HG03108 (cell line): ENCODE results near the gene NCAM2.
"Not testable (repeated sequence)": the region's sequence is repeated elsewhere in the genome, so short reads cannot be mapped to it uniquely, and the experiment has no call there.

Experiments used
- ATAC-seq: cut with Tn5 transposase; IDR thresholded peaks from one replicate; pipeline ENCODE4 v1.9.1; 2021; ENCODE audit warnings: moderate library complexity; ENCODE audit not compliant: unreplicated experiment

NCAM2 gene

GRCh38 chr21:21290751-21291150, 292.5 kb downstream of the NCAM2 start:
- ATAC-seq, result no peak

- no peak for ATAC-seq
Measured at GRCh38 chr21:21291883-21292569, 293.8 kb downstream of the NCAM2 start.

- ATAC-seq, result no peak
Measured at GRCh38 chr21:21295303-21295702, 297.1 kb downstream of the NCAM2 start.

- no peak for ATAC-seq
Measured at GRCh38 chr21:21297211-21297610, 299.0 kb downstream of the NCAM2 start.

GRCh38 chr21:21301013-21301412, 302.8 kb downstream of the NCAM2 start:
- ATAC-seq, result no peak

GRCh38 chr21:21309510-21309909, 311.3 kb downstream of the NCAM2 start:
- no peak for ATAC-seq

- no peak for ATAC-seq
Measured at GRCh38 chr21:21324297-21324696, 326.1 kb downstream of the NCAM2 start.

GRCh38 chr21:21332492-21332891, 334.3 kb downstream of the NCAM2 start:
- ATAC-seq, result no peak

GRCh38 chr21:21341041-21341440, 342.8 kb downstream of the NCAM2 start:
- no peak for ATAC-seq

- ATAC-seq, result no peak
Measured at GRCh38 chr21:21345296-21345695, 347.1 kb downstream of the NCAM2 start.

GRCh38 chr21:21345872-21346271, 347.7 kb downstream of the NCAM2 start:
- no peak for ATAC-seq

- ATAC-seq, result no peak
Measured at GRCh38 chr21:21366277-21366676, 368.1 kb downstream of the NCAM2 start.

GRCh38 chr21:21367583-21367982, 369.4 kb downstream of the NCAM2 start:
- ATAC-seq, result no peak

- no peak for ATAC-seq
Measured at GRCh38 chr21:21373969-21374368, 375.8 kb downstream of the NCAM2 start.

- ATAC-seq, result no peak
Measured at GRCh38 chr21:21383126-21383525, 384.9 kb downstream of the NCAM2 start.

GRCh38 chr21:21384977-21385376, 386.8 kb downstream of the NCAM2 start:
- ATAC-seq, result no peak

- no peak for ATAC-seq
Measured at GRCh38 chr21:21385404-21385803, 387.2 kb downstream of the NCAM2 start.

GRCh38 chr21:21387916-21388315, 389.7 kb downstream of the NCAM2 start:
- ATAC-seq, result no peak

GRCh38 chr21:21394064-21394463, 395.9 kb downstream of the NCAM2 start:
- no peak for ATAC-seq

GRCh38 chr21:21396424-21396823, 398.2 kb downstream of the NCAM2 start:
- no peak for ATAC-seq

- ATAC-seq, result no peak
Measured at GRCh38 chr21:21397464-21397863, 399.3 kb downstream of the NCAM2 start.

- ATAC-seq, result no peak
Measured at GRCh38 chr21:21401444-21401843, 403.2 kb downstream of the NCAM2 start.

GRCh38 chr21:21402187-21402586, 404.0 kb downstream of the NCAM2 start:
- ATAC-seq, result not testable (repeated sequence)
